Esophagus (tissue), 2 donors: ENCODE results near the gene TEDDM1. TPM values are rescaled to one million over a fixed set of nuclear protein-coding genes. Genes with fewer than 3 reads are reported as not detected.

ENCODE experiments used
- H3K27ac ChIP-seq, 2 donors: one replicate each; pipeline ENCODE4 v1.5.1; 2013; ENCODE audit warnings: low read depth in 2 of 2, mild to moderate bottlenecking in 2 of 2, inconsistent platforms in 1 of 2, low read length in 1 of 2, moderate library complexity in 1 of 2
- H3K27me3 ChIP-seq, 2 donors: one replicate each; pipeline ENCODE4 v1.6.1; 2013; ENCODE audit warnings: low read length in 2 of 2, control low read depth in 1 of 2, mild to moderate bottlenecking in 1 of 2; ENCODE audit not compliant: insufficient read depth in 2 of 2, control insufficient read depth in 1 of 2
- H3K36me3 ChIP-seq, 2 donors: one replicate each; pipeline ENCODE4 v1.6.1; 2013; ENCODE audit warnings: low read length in 1 of 2; ENCODE audit not compliant: control insufficient read depth in 2 of 2, insufficient read depth in 2 of 2
- H3K4me1 ChIP-seq, 2 donors: one replicate each; pipeline ENCODE4 v1.6.1; 2013; ENCODE audit warnings: low read length in 1 of 2; ENCODE audit not compliant: control insufficient read depth in 2 of 2, insufficient read depth in 2 of 2
- H3K4me3 ChIP-seq, 2 donors: one replicate each; pipeline ENCODE4 v1.5.1; 2013; ENCODE audit warnings: low read length in 2 of 2, mild to moderate bottlenecking in 2 of 2, low read depth in 1 of 2, moderate library complexity in 1 of 2
- H3K9me3 ChIP-seq, 2 donors: one replicate each; pipeline ENCODE4 v1.6.1; 2013; ENCODE audit warnings: mild to moderate bottlenecking in 2 of 2, low read depth in 1 of 2, low read length in 1 of 2, moderate library complexity in 1 of 2; ENCODE audit not compliant: control insufficient read depth in 2 of 2, insufficient read depth in 1 of 2
- WGBS, 2 donors: extraction: QIAGEN DNeasy Blood & Tissue Kit; methylation state at CpG; one replicate each; pipeline ENCODE4 v1.1.7; 2013; 5-methylcytosine and 5-hydroxymethylcytosine counted together
- polyA plus RNA-seq, 2 donors: library from polyadenylated mRNA; stranded (reverse); fragments of 200-250 nt; gene quantifications; one replicate each; pipeline ENCODE4 v1.2.3, GENCODE V29; 2013
- donor health status: healthy with polysubstance abuse.
- donor health status: Bipolar disorder and iron deficiency.

Gene TEDDM1
- polyA plus RNA-seq, 2 donors, result 0.06 TPM; not detected in 1

GRCh38 chr1:182408435-182409075, 8.1 kb upstream of the TEDDM1 start:
- peaks cover 0 to 2% of the 10 kb centered on the region in 2 donors for H3K4me1 ChIP-seq
- 64 to 65% methylated on average over 3 of the region's 3 CpGs for WGBS, 2 donors
- H3K36me3 ChIP-seq, result no peaks in the 10 kb centered on the region
- H3K27ac ChIP-seq, result no peak overlapping the region
- H3K9me3 ChIP-seq, result peaks cover 0 to 2% of the 10 kb centered on the region in 2 donors
- H3K4me3 ChIP-seq, result no peak overlapping the region
- H3K27me3 ChIP-seq, result peaks cover 0 to 2% of the 10 kb centered on the region in 2 donors

- H3K27me3 ChIP-seq, result peaks cover 0 to 2% of the 10 kb centered on the region in 2 donors
- peaks cover 0 to 2% of the 10 kb centered on the region in 2 donors for H3K4me1 ChIP-seq
- no peaks in the 10 kb centered on the region for H3K36me3 ChIP-seq
- H3K27ac ChIP-seq, result no peak overlapping the region
- no peak overlapping the region for H3K4me3 ChIP-seq
- 54 to 59% methylated on average over 3 of the region's 3 CpGs for WGBS, 2 donors
- H3K9me3 ChIP-seq, result peaks cover 0 to 2% of the 10 kb centered on the region in 2 donors
Observed at GRCh38 chr1:182407724-182408123, 7.3 kb upstream of the TEDDM1 start.

DNA sequence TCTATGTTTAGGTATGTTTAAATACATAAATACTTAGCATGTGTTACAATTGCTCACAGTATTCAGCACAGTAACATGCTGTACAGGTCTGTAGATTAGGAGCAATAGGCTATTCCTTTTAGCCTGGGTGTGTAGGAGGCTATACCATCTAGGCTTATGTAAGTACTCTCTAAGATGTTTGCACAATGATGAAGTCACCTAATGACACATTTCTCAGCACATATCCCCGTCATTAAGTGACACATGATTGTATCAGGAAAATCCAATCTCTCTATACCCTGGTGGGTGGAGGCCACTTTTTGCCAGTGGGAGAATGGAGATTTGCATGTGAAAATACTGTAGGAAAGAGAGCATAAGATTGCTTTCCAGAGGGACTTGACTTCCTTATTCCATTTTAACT, 5.5 kb upstream of the TEDDM1 start:
- Histone ChIP-seq H3K27me3 (peaks cover 0 to 2% of the 10 kb centered on the region in 2 donors), H3K4me1 (peaks cover 0 to 2% of the 10 kb centered on the region in 2 donors), H3K27ac (peak overlapping the region in 1 of 2 donors; percentile 30), H3K9me3 (peaks cover 0 to 2% of the 10 kb centered on the region in 2 donors), H3K4me3 (no peak overlapping the region), H3K36me3 (no peaks in the 10 kb centered on the region)
- 34 to 64% methylated on average over 1 of the region's 1 CpG for WGBS, 2 donors

GRCh38 chr1:182405578-182405977, 5.1 kb upstream of the TEDDM1 start:
- H3K27ac ChIP-seq, result peak overlapping the region; percentile 34 to 69
- WGBS, 2 donors, result 95 to 99% methylated on average over 1 of the region's 1 CpG

GRCh38 chr1:182404781-182405180, 4.3 kb upstream of the TEDDM1 start:
- Histone ChIP-seq H3K4me3 (no peak overlapping the region), H3K27ac (no peak overlapping the region), H3K27me3 (peaks cover 0 to 2% of the 10 kb centered on the region in 2 donors), H3K4me1 (peaks cover 0 to 2% of the 10 kb centered on the region in 2 donors), H3K36me3 (no peaks in the 10 kb centered on the region), H3K9me3 (peaks cover 2% of the 10 kb centered on the region in 2 donors)
- WGBS, 2 donors, result 66 to 70% methylated on average over 1 of the region's 1 CpG

More at GRCh38 chr1:182405578-182405977, 5.1 kb upstream of the TEDDM1 start:
- no peak overlapping the region for H3K4me3 ChIP-seq
- H3K4me1 ChIP-seq, result peaks cover 0 to 2% of the 10 kb centered on the region in 2 donors
- no peaks in the 10 kb centered on the region for H3K36me3 ChIP-seq
- peaks cover 0 to 2% of the 10 kb centered on the region in 2 donors for H3K27me3 ChIP-seq
- peaks cover 0 to 2% of the 10 kb centered on the region in 2 donors for H3K9me3 ChIP-seq

- Histone ChIP-seq H3K27me3 (no peaks in the 10 kb centered on the region), H3K4me3 (no peak overlapping the region), H3K36me3 (no peaks in the 10 kb centered on the region), H3K9me3 (peaks cover 0 to 2% of the 10 kb centered on the region in 2 donors), H3K27ac (peak overlapping the region; percentile 78 to 90), H3K4me1 (no peaks in the 10 kb centered on the region)
- 64 to 77% methylated on average over 8 of the region's 8 CpGs for WGBS, 2 donors
Observed at GRCh38 chr1:182397653-182398393, 2.6 kb downstream of the TEDDM1 start.

GRCh38 chr1:182395906-182396305, 4.6 kb downstream of the TEDDM1 start:
- Histone ChIP-seq H3K27me3 (no peaks in the 10 kb centered on the region), H3K9me3 (peaks cover 0 to 2% of the 10 kb centered on the region in 2 donors), H3K4me1 (no peaks in the 10 kb centered on the region), H3K36me3 (no peaks in the 10 kb centered on the region), H3K27ac (no peak overlapping the region), H3K4me3 (no peak overlapping the region)
- 92 to 94% methylated on average over 3 of the region's 3 CpGs for WGBS, 2 donors

GRCh38 chr1:182394055-182394775, 6.3 kb downstream of the TEDDM1 start:
- 70 to 72% methylated on average over 5 of the region's 5 CpGs for WGBS, 2 donors
- H3K4me1 ChIP-seq, result no peaks in the 10 kb centered on the region

More at GRCh38 chr1:182394055-182394775, 6.3 kb downstream of the TEDDM1 start:
- no peaks in the 10 kb centered on the region for H3K27me3 ChIP-seq
- H3K27ac ChIP-seq, result no peak overlapping the region
- H3K36me3 ChIP-seq, result no peaks in the 10 kb centered on the region
- no peak overlapping the region for H3K4me3 ChIP-seq
- no peaks in the 10 kb centered on the region for H3K9me3 ChIP-seq
